ENCODE data around the gene MAPK4.

GRCh38 chr18:50590593-50590992 lies 30.7 kb downstream of the MAPK4 start:
- TF ChIP-seq CTCF (IDR thresholded peaks at IDR 0.05) (no peak), FOXK1 (CRISPR knock-in tag; IDR thresholded peaks at IDR 0.05) (no peak), TP53 (CRISPR knock-in tag; IDR thresholded peaks at IDR 0.05) (no peak), ATF3 (CRISPR knock-in tag; conservative IDR thresholded peaks at IDR 0.05) (no peak), ZBTB21 (CRISPR knock-in tag; IDR thresholded peaks at IDR 0.05; ENCODE audit: borderline replicate concordance) (no peak), ATF1 (CRISPR knock-in tag; IDR thresholded peaks at IDR 0.05) (no peak), TCF7 (CRISPR knock-in tag; IDR thresholded peaks at IDR 0.05; ENCODE audit: low read depth) (no peak), MLX (CRISPR knock-in tag; IDR thresholded peaks at IDR 0.05) (no peak), FOXP1 (CRISPR knock-in tag; IDR thresholded peaks at IDR 0.05; ENCODE audit: borderline replicate concordance) (no peak)
